Measurements from ENCODE around the gene ADRA1B.

The ADRA1B gene

DNA sequence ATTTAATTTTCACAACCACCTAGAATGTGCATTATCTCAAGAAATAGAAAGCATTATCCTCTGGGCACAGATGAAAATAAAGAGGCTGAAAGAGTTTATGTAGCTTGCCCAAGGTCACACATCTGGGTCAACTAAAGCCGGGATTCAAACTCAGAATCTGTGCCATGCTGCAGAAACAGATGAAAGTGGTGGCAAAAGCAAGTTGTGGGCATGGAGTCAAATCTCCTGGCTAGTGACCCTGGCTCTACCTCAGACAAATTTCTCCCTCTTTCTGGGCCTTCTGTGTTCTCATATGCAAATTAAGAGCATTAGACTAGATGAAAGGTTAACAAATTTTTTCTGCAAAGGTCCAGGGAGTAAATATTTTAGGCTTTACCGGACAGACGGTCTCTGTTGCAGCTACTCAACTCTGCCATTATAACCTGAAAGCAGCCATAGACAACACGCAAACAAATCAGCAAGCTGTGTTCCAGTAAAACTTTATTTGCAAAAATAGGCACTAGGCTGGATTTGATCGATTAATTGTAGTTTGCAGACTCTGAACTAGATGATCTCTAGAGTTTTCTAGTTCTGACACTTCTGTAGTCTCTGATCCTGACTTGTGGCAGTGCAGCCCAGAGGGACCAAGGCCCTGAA lies 6.0 kb upstream of the ADRA1B start:
- no peak for DNase-seq (ENCODE audit: low spot score)
- ChIA-PET CTCF (no interaction called here), POLR2A (ENCODE audit: low non-redundant PET) (no interaction called here)
- TF ChIP-seq, protein P1, sequence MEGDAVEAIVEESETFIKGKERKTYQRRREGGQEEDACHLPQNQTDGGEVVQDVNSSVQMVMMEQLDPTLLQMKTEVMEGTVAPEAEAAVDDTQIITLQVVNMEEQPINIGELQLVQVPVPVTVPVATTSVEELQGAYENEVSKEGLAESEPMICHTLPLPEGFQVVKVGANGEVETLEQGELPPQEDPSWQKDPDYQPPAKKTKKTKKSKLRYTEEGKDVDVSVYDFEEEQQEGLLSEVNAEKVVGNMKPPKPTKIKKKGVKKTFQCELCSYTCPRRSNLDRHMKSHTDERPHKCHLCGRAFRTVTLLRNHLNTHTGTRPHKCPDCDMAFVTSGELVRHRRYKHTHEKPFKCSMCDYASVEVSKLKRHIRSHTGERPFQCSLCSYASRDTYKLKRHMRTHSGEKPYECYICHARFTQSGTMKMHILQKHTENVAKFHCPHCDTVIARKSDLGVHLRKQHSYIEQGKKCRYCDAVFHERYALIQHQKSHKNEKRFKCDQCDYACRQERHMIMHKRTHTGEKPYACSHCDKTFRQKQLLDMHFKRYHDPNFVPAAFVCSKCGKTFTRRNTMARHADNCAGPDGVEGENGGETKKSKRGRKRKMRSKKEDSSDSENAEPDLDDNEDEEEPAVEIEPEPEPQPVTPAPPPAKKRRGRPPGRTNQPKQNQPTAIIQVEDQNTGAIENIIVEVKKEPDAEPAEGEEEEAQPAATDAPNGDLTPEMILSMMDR (conservative IDR thresholded peaks at IDR 0.05; ENCODE audit: low read depth), result no peak
- no peak overlapping the region for H3K27ac ChIP-seq

DNA sequence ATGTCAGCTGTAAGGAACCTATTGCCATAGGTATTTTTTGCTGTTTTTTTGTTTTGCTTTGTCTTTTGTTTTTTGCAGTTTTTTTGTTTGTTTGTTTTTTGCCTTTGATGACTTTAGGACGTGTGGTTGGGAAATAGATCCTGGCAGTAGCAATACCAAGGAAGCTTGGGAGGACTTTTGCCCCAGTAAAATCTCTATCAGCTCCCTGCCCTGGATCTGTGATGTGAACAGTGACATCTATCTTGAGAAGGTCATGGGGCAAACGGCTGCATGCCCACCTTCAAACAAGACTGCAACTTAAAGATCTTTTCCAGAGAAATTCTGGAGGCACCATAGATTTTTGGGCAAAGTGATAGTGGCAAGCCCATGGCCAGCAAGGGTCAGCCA lies 5.4 kb upstream of the ADRA1B start:
- DNase-seq (ENCODE audit: low spot score), result no peak
- TF ChIP-seq, protein P1 (conservative IDR thresholded peaks at IDR 0.05; ENCODE audit: low read depth), result no peak
- CTCF ChIA-PET, result no interaction called here
- POLR2A ChIA-PET (ENCODE audit: low non-redundant PET), result no interaction called here
- H3K27ac ChIP-seq, result no peak overlapping the region

- ChIA-PET POLR2A (ENCODE audit: low non-redundant PET) (no interaction called here), CTCF (no interaction called here)
- DNase-seq (ENCODE audit: low spot score), result no peak
- H3K27ac ChIP-seq, result no peak overlapping the region
- TF ChIP-seq, protein P1 (conservative IDR thresholded peaks at IDR 0.05; ENCODE audit: low read depth), result no peak
Observed at GRCh38 chr5:159911349-159911748, 4.9 kb upstream of the ADRA1B start.

GRCh38 chr5:159912033-159912800 lies 4.1 kb upstream of the ADRA1B start:
- TF ChIP-seq, protein P1 (conservative IDR thresholded peaks at IDR 0.05; ENCODE audit: low read depth), result no peak
- ChIA-PET CTCF (interaction anchor here (0.6 to 2.7 kb wide), 3 partner anchors 75 to 1286 kb away, joined by 3 to 12 read pairs (median 3); no protein-coding TSS in a partner anchor), POLR2A (ENCODE audit: low non-redundant PET) (no interaction called here)
- no peak overlapping the region for H3K27ac ChIP-seq
- DNase-seq (ENCODE audit: low spot score), result no peak

- ChIA-PET CTCF (interaction anchor here (2.7 kb wide), 1 partner anchor 74 kb away, joined by 12 read pairs; no protein-coding TSS in a partner anchor), POLR2A (ENCODE audit: low non-redundant PET) (interaction anchor here (0.6 kb wide), 1 partner anchor 181 kb away, joined by 3 read pairs; no protein-coding TSS in a partner anchor)
- TF ChIP-seq, protein P1 (conservative IDR thresholded peaks at IDR 0.05; ENCODE audit: low read depth), result no peak
- no peak overlapping the region for H3K27ac ChIP-seq
- peak; percentile 81 for DNase-seq (ENCODE audit: low spot score)
Observed at GRCh38 chr5:159913048-159913447, 3.2 kb upstream of the ADRA1B start.

- no peak for DNase-seq (ENCODE audit: low spot score)
- TF ChIP-seq, protein P1 (conservative IDR thresholded peaks at IDR 0.05; ENCODE audit: low read depth), result no peak
- CTCF ChIA-PET, result interaction anchor here (2.7 kb wide), 1 partner anchor 74 kb away, joined by 12 read pairs; no protein-coding TSS in a partner anchor
- POLR2A ChIA-PET (ENCODE audit: low non-redundant PET), result interaction anchor here (0.6 kb wide), 1 partner anchor 182 kb away, joined by 3 read pairs; no protein-coding TSS in a partner anchor
- no peak overlapping the region for H3K27ac ChIP-seq
Observed at GRCh38 chr5:159913501-159913900, 2.8 kb upstream of the ADRA1B start.

All from RWPE1 (cell line).